ENCODE results near the gene SLC35G2.

DNA sequence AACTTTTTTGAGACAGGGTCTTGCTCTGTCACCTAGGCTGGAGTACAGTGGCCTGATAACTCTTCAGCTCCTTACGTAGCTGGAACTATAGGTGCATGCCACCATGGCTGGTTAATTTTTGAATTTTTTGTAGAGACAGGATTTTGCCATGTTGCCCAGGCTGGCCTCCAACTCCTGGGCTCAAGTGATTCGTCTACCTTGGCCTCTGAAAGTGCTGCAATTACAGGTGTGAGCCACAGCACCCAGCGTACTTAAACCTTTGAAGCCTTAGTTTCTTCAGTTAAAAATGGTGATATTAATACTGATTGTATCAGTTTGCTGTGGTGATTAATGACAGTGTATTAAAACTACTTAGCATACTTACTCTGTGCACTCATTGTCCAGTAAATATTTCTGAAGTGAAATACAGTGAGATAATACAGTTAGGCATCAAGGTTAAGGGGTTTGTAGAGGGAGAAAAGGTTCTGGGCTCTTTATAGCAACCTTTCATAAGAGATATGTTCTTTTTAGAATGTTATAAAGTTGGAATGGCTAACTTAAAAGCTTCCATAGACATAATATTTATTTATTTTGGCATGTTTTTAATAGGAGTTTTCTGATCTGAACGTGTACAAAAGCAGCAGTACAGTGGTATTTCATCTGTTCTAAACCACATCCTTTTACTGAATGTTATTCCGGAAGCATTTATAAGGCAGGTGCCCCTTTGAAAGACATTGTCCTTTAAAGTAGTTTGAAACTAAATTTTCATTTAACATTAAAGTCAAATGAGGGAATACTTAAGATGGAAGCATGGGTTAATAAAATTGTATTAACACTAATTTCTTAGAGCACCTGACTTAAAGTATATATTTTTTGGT is 66.7 kb downstream of the SLC35G2 start:
- TF ChIP-seq, protein P1, sequence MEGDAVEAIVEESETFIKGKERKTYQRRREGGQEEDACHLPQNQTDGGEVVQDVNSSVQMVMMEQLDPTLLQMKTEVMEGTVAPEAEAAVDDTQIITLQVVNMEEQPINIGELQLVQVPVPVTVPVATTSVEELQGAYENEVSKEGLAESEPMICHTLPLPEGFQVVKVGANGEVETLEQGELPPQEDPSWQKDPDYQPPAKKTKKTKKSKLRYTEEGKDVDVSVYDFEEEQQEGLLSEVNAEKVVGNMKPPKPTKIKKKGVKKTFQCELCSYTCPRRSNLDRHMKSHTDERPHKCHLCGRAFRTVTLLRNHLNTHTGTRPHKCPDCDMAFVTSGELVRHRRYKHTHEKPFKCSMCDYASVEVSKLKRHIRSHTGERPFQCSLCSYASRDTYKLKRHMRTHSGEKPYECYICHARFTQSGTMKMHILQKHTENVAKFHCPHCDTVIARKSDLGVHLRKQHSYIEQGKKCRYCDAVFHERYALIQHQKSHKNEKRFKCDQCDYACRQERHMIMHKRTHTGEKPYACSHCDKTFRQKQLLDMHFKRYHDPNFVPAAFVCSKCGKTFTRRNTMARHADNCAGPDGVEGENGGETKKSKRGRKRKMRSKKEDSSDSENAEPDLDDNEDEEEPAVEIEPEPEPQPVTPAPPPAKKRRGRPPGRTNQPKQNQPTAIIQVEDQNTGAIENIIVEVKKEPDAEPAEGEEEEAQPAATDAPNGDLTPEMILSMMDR (conservative IDR thresholded peaks at IDR 0.05; ENCODE audit: low read depth, low read length) = no peak
- no peak for TF ChIP-seq EZH2phosphoT487 (IDR thresholded peaks at IDR 0.05; ENCODE audit: borderline replicate concordance, low read length)
- TF ChIP-seq EZH2 (IDR thresholded peaks at IDR 0.05; ENCODE audit: low read length, unreplicated experiment) = no peak

Data from PC-3 (cell line).